CD4-positive, alpha-beta T cell treated with Interferon gamma for 1 hour (primary cell): ENCODE results near the gene LHFPL6.

ENCODE experiments used
- DNase-seq: peaks from one replicate; pipeline ENCODE4 v3.0.0-alpha.2; 2020

LHFPL6 gene

GRCh38 chr13:39506559-39507390, 96.2 kb downstream of the LHFPL6 start:
- DNase-seq, result no peak

- DNase-seq, result no peak
These were observed 97.8 kb downstream of the LHFPL6 start for GRCh38 chr13:39505151-39505550.

DNA sequence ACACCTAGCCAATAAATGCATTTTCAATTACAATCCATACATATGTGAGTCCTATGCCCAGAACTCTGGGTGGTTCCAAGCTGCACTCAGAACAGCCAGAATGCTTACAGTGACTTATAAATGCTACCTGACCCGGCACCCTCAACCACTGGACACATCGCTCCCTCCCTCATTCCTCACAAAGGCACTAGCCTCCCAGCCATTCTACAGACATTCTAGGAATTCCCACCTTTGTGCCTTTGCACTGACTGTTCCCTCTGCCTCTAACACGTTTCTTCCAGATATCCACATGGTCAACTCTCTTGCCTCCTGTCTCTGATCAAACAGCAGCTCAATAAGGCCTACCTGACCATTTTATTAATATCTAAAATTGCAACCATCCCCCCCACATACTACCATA, 99.9 kb downstream of the LHFPL6 start:
- DNase-seq, result no peak

- DNase-seq, result no peak
These were observed 101.2 kb downstream of the LHFPL6 start for GRCh38 chr13:39501702-39502324.

DNA sequence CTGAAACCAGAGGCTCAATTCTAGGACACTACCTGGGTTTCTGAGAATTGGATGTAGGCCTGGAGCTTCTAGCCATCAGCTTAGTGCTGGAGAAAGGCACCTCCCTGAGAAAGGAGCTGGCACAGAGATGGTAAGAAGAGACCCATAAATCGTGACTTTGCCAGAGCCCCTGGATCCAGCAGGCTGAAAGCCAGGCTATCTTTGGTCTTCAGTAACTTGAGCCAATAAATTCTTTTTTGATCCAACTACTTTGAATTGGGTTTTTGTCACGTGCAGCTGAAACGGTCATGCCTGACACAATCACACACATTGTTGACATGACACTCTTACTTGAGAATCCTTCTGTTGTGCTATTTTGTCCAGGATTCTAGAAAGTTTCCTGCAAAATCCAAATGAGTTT, 103.4 kb downstream of the LHFPL6 start:
- no peak for DNase-seq

DNA sequence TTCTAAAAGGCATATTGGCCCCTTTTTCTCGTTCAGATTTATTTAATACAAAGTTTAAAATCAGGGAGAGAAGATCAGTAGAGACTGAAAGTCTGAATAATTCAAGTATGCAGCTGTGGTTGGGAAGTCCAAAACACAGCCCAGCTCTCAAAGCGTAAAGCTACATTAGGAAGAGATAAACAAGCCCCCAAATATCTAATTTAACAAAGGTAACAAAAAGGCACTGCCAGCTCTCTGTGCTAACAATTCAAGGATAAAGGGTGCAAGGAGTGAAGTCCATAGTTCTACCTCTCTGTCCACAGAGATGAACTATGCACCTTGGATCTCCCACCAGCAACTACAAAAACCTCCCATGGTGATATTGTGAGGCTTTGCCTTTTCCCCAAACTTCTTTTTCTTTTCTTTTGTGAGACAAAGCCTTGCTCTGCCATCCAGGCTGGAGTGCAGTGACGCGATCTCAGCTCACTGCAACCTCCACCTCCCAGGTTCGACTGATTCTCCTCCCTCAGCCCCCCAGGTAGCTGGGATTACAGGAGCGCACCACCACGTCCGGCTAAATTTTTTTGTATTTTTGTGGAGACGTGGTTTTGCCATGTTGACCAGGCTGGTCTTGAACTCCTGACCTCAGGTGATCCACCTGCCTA, 104.4 kb downstream of the LHFPL6 start:
- DNase-seq, result no peak

DNA sequence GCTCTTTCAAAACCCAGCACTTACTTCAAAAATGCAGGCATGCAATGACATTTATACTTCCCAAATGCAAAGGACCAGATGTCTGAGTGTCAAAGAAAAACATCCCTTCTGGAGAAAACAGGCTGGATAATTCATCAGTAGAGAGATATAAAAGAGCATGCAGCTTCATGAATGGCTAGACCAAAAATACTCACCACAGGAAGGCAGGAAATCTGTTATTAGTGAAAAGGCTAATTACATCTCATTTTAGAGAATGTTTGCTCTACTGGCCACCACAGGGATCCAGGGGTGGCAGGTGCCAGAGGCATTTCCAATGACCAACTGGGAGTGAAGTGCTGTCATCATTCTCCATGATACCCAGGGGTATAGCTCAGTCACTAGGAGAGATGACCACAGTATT, 106.5 kb downstream of the LHFPL6 start:
- no peak for DNase-seq

DNA sequence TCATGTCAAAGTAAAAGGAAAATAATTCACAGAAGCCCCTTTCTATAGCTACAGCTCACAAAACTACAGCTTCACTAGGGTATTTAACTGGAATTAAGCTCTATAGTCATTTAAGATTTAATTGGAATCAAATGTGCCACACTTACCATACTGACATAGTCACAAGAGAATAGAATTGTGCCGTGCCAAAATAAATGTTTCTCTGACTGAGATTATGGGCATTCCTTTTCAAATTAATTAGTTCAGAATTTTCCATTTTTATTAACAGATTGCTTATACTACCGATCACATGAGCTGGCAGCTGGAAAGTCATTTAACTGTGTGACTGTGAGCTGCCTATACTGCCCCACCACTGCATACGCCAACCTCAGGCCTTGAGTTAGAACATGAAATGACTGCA, 108.4 kb downstream of the LHFPL6 start:
- no peak for DNase-seq

- no peak for DNase-seq
These were observed 109.0 kb downstream of the LHFPL6 start for GRCh38 chr13:39494006-39494405.

GRCh38 chr13:39490136-39490535, 112.9 kb downstream of the LHFPL6 start:
- DNase-seq, result no peak

DNA sequence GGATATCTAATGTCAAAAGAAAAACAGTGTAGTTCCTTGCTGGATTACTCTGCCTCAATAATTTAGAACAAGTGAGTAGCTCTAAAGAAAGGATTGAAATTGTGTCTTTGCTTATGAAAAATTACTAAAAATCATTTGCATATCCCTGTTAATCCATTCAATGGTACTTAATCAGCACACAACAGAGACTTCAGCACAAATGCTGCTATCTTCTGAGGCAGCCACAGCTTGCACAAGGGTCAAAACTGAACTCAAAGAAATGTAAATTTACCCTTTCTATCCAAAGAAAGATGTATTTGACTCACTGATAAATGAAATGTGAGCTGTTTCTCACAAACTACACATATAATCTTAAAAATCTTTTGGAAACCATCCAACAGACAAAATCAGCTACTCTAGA, 116.2 kb downstream of the LHFPL6 start:
- no peak for DNase-seq

DNA sequence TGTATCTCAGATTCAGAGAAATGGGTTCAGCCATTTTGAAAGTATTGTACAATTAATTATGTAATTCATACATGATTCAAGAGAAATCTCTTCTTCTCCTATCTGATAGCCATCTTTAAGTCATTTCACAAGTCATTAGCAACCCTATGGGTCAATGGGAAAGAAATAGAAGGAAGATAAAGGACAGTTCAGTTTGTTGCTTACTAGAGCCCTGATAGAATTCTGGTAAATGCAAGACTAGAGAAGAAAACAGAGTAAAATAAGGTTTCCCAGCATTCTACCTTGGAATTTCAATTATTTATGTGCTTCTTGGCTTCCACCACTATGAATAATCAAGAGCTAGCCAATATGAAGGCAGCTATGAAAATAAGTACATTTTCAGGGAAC, 117.7 kb downstream of the LHFPL6 start:
- DNase-seq, result no peak

DNA sequence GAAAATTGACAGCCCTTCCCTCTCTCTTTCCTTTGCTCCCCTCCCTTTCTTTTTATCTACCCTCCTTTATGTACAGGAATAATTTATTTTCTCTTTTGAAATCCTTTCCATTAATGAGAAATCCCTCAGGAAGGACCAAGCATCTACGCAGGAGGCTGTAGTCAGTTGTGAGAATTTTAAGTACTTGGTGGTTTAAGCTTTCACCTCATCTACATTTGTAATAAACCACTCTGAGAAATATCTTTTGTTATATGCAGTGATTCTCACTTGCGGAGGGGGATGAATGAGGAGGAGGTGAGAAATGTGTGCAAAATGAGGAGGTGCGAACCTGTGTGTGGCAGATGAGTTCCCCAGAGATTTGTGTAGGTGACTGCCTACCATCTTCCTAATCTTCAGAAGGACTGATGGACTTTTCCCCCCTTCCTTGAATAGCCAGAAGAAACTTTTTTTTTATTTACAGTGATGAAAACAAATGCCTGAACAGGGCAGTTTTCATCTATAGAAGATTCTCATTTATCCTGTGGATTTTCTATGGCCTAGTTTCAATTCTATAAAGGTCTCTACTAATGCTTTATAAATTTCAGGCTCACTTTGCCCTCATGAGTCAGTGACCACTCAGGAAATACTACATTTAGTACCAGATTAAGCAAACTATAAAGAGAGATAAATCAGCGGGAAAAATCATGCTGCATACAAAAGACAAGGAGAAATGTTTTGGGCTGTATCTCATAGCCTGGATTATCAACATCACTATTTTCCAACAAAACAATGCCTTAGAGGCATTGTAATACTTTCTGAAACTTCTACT, 118.3 kb downstream of the LHFPL6 start:
- no peak for DNase-seq

- DNase-seq, result no peak
These were observed 119.7 kb downstream of the LHFPL6 start for GRCh38 chr13:39483326-39483725.

DNA sequence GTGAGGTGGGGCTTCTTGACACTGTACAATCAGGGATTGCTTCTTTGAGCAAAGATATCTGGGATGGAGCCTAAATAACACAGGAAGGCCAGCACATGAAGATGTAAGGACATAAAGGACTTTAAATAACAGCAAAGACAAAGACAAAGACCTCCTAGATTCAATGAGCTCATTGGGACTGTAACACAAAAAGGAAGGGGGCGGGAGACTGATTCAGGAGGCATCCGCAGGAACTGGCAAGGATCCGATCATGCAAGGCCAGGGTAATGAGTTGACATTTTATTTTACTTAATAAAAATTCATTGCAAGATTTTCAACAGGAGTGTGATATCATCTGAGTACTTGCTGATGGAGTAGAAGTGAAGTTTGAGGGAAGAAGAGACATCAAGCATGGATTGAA, 121.5 kb downstream of the LHFPL6 start:
- no peak for DNase-seq

DNA sequence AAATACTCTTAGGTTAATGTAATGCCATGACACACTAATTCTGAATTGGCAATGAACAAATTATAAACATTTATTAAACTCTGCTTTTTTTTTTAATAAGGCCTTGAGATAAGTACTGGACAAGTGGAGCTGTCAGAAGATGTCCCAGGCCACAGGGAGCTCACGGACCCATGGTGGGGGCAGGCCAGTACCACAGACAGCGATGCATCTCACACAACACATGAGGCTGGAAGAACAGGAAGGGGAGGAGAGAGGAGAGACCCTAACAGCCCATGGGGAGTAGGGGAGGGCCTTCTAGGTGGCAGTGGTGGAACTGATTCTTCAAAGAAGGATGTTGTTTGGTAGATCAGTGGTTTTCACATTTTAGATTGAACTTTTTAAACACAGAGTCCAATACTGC, 128.4 kb downstream of the LHFPL6 start:
- DNase-seq, result no peak

DNA sequence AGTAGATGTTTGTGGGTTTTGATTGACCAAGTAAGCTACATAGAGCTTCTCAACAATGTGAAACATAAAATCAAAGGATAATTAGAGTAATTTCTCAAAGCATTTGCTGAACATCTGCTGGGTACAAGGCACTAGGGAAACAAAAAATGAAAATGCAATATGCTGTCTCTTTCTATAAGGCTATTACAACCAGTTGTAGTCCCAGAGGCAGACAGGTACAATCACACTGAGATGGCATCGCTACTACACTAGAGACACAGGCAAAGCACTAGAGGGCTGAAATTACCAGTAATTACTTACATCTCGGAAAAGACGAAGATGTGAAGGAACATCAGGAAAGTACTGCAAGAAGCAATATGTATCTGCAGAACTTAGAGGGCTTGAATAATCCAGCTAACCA, 133.3 kb downstream of the LHFPL6 start:
- no peak for DNase-seq

DNA sequence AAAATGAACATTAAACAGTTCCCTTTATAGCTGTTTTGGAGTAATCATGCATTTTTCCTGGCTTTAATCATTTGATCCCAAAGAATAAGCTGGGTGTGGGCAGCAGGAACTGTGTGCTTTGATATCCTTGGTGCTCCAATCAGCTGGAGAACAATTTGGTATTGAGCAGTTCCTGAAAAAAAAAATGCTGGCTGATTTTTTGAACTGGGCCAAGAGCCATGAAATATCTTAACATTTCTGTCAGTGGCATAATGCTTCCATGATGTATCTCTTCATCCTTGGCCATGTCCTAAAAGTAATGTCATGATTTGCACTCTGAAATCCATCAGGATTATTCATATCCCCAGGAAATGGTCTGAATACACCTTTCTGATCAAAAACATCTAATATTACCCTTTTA, 134.7 kb downstream of the LHFPL6 start:
- DNase-seq, result no peak

DNA sequence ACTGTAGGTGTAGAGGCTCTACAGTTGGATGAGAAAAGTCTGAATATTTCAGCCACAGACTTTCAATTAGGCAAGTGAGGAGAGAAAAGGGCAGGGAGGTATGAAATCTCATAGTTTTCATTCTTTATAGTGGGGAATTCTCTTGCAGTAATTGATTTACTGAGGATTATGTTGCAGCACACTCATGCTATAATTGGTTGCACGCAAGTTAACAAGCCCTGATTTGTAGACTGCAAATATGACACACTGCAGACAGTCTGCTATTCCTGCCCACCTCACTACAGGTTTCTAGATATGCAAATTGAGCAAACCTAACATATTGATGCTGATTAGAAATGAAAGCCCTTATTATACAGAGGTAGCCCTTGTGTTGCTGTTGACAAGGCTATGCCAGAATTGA, 139.4 kb downstream of the LHFPL6 start:
- no peak for DNase-seq

GRCh38 chr13:39462906-39463305, 140.1 kb downstream of the LHFPL6 start:
- no peak for DNase-seq

DNA sequence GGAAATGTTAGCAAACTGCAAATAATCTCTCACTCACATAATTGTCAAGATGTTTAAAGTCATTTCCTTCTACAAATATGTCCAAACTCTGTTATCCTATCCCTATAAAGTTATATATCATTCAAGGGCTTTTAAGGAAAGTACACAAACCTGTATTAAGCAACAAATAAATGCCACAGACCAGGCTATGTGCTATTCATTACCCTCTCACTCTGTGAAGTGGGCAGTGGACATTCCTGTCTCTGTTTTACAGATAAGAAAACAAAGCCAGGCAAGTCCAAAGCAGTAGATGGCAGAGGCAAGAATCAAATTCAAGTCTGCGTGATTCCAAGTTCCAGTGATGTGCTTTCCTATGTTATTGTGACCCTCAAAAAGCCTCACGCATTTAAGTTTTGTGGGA, 140.6 kb downstream of the LHFPL6 start:
- no peak for DNase-seq

GRCh38 chr13:39461685-39462266, 141.2 kb downstream of the LHFPL6 start:
- DNase-seq, result no peak

GRCh38 chr13:39457274-39457673, 145.7 kb downstream of the LHFPL6 start:
- no peak for DNase-seq
